ENCODE data around the gene TLR2. TPM values are rescaled to one million over a fixed set of nuclear protein-coding genes. Genes with fewer than 3 reads are reported as not detected.

TLR2 gene
- total RNA-seq, 1 experiment from 2014 or later = 7.1 TPM

DNA sequence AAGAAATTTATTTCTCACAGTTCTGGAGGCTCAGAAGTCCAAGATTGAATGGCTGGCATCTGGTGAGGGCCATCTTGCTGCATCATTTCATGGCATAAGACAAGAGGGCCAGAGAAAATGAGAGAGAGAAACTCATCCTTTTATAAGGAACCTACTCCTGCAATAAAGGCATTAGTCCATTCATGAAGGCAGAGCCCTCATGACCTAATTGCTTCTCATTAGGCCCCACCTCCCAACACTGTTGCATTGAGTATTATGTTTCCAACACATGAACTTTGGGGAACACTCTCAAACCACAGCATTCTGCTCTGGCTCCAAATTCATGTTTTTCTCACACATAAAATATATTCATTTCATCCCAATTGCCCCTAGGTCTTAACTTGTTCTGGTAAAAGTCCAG, 61.6 kb downstream of the TLR2 start:
- H2AFZ ChIP-seq (ENCODE audit: low read length) = no peak overlapping the region
- H3F3A ChIP-seq (ENCODE audit: low read length, unreplicated experiment) = no peaks in the 10 kb centered on the region
- no peaks in the 10 kb centered on the region for H3K27me3 ChIP-seq (ENCODE audit: low read length)
- POLR2A ChIA-PET (ENCODE audit: unreplicated experiment) = no interaction called here
- no peak overlapping the region for H3K9ac ChIP-seq (ENCODE audit: low read length)
- peaks cover 7% of the 10 kb centered on the region; the same call in 1 of the 2 replicates for H3K4me1 ChIP-seq (ENCODE audit: insufficient read depth, low read length)
- ATAC-seq (no peak), DNase-seq (no peak)
- H4K20me1 ChIP-seq (ENCODE audit: low read length) = no peaks in the 10 kb centered on the region
- no peaks in the 10 kb centered on the region for H3K9me3 ChIP-seq (ENCODE audit: low read length)
- H3K4me2 ChIP-seq (ENCODE audit: low read length) = no peak overlapping the region
- no peak overlapping the region for H3K4me3 ChIP-seq (ENCODE audit: low read length)
- no peak overlapping the region for H3K27ac ChIP-seq (ENCODE audit: low read length)
- H3K36me3 ChIP-seq (ENCODE audit: low read depth, low read length) = no peaks in the 10 kb centered on the region
- no peaks in the 10 kb centered on the region for H3K9me2 ChIP-seq (replicated peaks; ENCODE audit: low read length)
- intact Hi-C loops (cut with micrococcal nuclease) = no loop called here
- no TSS peak for BruUV-seq (replicated peaks)
- TF ChIP-seq, protein P1, sequence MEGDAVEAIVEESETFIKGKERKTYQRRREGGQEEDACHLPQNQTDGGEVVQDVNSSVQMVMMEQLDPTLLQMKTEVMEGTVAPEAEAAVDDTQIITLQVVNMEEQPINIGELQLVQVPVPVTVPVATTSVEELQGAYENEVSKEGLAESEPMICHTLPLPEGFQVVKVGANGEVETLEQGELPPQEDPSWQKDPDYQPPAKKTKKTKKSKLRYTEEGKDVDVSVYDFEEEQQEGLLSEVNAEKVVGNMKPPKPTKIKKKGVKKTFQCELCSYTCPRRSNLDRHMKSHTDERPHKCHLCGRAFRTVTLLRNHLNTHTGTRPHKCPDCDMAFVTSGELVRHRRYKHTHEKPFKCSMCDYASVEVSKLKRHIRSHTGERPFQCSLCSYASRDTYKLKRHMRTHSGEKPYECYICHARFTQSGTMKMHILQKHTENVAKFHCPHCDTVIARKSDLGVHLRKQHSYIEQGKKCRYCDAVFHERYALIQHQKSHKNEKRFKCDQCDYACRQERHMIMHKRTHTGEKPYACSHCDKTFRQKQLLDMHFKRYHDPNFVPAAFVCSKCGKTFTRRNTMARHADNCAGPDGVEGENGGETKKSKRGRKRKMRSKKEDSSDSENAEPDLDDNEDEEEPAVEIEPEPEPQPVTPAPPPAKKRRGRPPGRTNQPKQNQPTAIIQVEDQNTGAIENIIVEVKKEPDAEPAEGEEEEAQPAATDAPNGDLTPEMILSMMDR (conservative IDR thresholded peaks at IDR 0.05; ENCODE audit: low read depth, low read length) = no peak
- no peak for TF ChIP-seq EZH2 (IDR thresholded peaks at IDR 0.05; ENCODE audit: low read length, unreplicated experiment)
- no peak for TF ChIP-seq EZH2phosphoT487 (IDR thresholded peaks at IDR 0.05; ENCODE audit: borderline replicate concordance, low read length)
- no peaks in the 10 kb centered on the region for H3K79me2 ChIP-seq (ENCODE audit: low read length)
- CTCF ChIA-PET = no interaction called here

DNA sequence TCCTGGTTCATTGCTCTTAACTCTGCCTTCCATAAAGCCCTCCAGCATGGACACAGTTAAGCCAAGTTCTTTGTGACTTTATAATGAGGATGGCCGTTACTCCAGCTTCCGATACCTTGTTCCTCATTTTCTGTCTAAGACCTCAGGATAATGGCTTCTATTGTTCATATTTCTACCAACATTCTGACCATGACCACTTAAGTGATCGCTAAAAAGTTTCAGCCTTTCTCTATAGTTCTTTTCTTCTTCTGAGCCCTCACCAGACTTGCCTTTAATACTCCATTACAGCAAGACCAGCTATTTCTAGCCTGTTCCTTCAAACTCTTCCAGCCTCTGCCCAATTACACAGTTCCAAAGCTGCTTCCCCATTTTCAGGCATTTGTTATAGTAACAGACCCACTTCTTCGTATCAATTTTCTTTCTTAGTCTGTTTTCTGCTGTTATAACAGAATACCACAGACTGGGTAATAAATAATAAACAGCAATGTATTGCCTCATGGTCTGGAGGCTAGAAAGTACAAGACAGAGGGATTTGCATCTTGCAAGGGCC, 63.4 kb downstream of the TLR2 start:
- TF ChIP-seq, protein P1 (conservative IDR thresholded peaks at IDR 0.05; ENCODE audit: low read depth, low read length) = no peak
- TF ChIP-seq EZH2phosphoT487 (IDR thresholded peaks at IDR 0.05; ENCODE audit: borderline replicate concordance, low read length) = no peak
- no peak for TF ChIP-seq EZH2 (IDR thresholded peaks at IDR 0.05; ENCODE audit: low read length, unreplicated experiment)
- no peaks in the 10 kb centered on the region for H3K9me2 ChIP-seq (replicated peaks; ENCODE audit: low read length)
- H3K9ac ChIP-seq (ENCODE audit: low read length) = no peak overlapping the region
- no peaks in the 10 kb centered on the region for H4K20me1 ChIP-seq (ENCODE audit: low read length)
- no peaks in the 10 kb centered on the region for H3K9me3 ChIP-seq (ENCODE audit: low read length)
- no TSS peak for BruUV-seq (replicated peaks)
- ATAC-seq (no peak), DNase-seq (no peak)
- H3F3A ChIP-seq (ENCODE audit: low read length, unreplicated experiment) = no peaks in the 10 kb centered on the region
- H3K27ac ChIP-seq (ENCODE audit: low read length) = no peak overlapping the region
- H3K36me3 ChIP-seq (ENCODE audit: low read depth, low read length) = no peaks in the 10 kb centered on the region
- intact Hi-C loops (cut with micrococcal nuclease) = no loop called here
- H3K79me2 ChIP-seq (ENCODE audit: low read length) = no peaks in the 10 kb centered on the region
- H3K27me3 ChIP-seq (ENCODE audit: low read length) = no peaks in the 10 kb centered on the region
- H2AFZ ChIP-seq (ENCODE audit: low read length) = no peak overlapping the region
- POLR2A ChIA-PET (ENCODE audit: unreplicated experiment) = no interaction called here
- no peak overlapping the region for H3K4me3 ChIP-seq (ENCODE audit: low read length)
- H3K4me2 ChIP-seq (ENCODE audit: low read length) = no peak overlapping the region
- peaks cover 7% of the 10 kb centered on the region; the same call in 1 of the 2 replicates for H3K4me1 ChIP-seq (ENCODE audit: insufficient read depth, low read length)
- CTCF ChIA-PET = no interaction called here

DNA sequence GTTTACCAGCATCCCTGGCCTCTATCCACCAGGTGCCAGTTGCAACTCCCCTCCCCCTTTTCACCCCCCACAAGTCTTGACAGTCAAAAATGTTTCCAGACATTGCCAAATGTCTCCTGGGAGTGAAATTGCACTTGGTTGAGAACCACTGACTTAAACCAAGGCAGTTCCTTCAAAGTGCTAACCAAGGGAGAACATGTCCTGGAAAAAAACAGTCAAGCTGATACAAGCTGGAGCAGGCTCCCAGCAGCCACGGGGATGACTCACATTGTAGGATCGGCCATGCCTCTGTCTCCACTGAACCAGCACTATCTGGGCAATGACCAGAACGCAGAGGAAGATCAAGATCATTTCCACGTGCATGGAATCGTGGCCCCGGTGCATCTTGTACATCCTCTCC, 64.3 kb downstream of the TLR2 start:
- H3K27ac ChIP-seq (ENCODE audit: low read length) = no peak overlapping the region
- no peaks in the 10 kb centered on the region for H4K20me1 ChIP-seq (ENCODE audit: low read length)
- peak; percentile 53 for ATAC-seq
- no peaks in the 10 kb centered on the region for H3K36me3 ChIP-seq (ENCODE audit: low read depth, low read length)
- intact Hi-C loops (cut with micrococcal nuclease) = no loop called here
- TF ChIP-seq EZH2 (IDR thresholded peaks at IDR 0.05; ENCODE audit: low read length, unreplicated experiment) (no peak), EZH2phosphoT487 (IDR thresholded peaks at IDR 0.05; ENCODE audit: borderline replicate concordance, low read length) (no peak)
- TF ChIP-seq, protein P1 (conservative IDR thresholded peaks at IDR 0.05; ENCODE audit: low read depth, low read length) = no peak
- peaks cover 7% of the 10 kb centered on the region; the same call in 1 of the 2 replicates for H3K4me1 ChIP-seq (ENCODE audit: insufficient read depth, low read length)
- ChIA-PET POLR2A (ENCODE audit: unreplicated experiment) (interaction anchor here (0.6 kb wide), 1 partner anchor 115 kb away, joined by 3 read pairs; no protein-coding TSS in a partner anchor), CTCF (no interaction called here)
- peak; percentile 35 for DNase-seq
- H3F3A ChIP-seq (ENCODE audit: low read length, unreplicated experiment) = no peaks in the 10 kb centered on the region
- no peak overlapping the region for H3K4me3 ChIP-seq (ENCODE audit: low read length)
- no peaks in the 10 kb centered on the region for H3K9me2 ChIP-seq (replicated peaks; ENCODE audit: low read length)
- no peaks in the 10 kb centered on the region for H3K9me3 ChIP-seq (ENCODE audit: low read length)
- H3K4me2 ChIP-seq (ENCODE audit: low read length) = no peak overlapping the region
- no peaks in the 10 kb centered on the region for H3K27me3 ChIP-seq (ENCODE audit: low read length)
- no TSS peak for BruUV-seq (replicated peaks)
- no peak overlapping the region for H3K9ac ChIP-seq (ENCODE audit: low read length)
- H2AFZ ChIP-seq (ENCODE audit: low read length) = 0 out of 2 replicates have a peak overlapping the region, but pooled peaks have one; percentile 29
- H3K79me2 ChIP-seq (ENCODE audit: low read length) = no peaks in the 10 kb centered on the region
